ENCODE data around the gene SS18L1.
A peak's percentile ranks its signal among the peaks of the same experiment; 100 is the strongest.

SS18L1 gene

DNA sequence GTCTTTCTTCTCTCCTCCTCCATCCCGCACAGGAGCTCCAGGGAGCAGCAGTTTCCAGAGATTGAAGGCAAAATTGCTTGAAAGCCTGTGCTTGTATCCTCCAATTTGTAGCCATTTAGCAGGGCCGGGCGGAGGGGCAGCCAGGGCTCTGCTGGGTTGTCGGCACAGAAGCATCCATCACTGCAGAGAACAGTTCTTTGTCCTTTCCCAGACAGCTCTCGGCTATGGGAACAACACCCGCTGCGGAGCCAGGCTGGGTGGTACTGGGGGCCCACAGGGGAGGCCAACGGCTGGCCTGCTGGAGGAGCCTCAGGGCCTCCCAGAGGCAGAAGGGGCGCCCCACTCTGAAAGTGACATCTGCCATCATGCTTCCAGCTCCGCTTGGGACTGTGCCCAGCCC, 68.7 kb downstream of the SS18L1 start:
- no peak for DNase-seq (ENCODE audit: low spot score)

DNA sequence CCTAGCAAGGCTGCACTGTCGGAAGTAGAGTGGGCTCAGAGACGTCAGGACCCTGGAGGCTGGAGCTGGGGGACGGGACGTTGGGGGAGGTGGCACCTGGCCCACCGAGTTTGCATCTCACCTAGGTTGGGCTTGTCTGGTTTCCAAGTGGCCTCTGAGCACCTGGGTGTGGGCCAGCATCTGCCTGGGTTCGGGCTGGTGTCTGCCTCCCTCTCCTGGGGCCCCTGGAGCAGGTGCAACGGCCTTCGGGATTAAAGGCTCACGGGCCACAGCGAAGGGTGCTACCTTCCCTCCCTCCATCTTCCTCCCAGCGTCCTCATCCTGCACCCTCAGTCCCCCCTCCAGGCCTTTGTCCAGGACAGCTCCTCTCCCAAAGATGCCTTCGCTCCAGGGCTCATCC, 70.5 kb downstream of the SS18L1 start:
- DNase-seq (ENCODE audit: low spot score), result no peak

GRCh38 chr20:62215020-62215990, 71.7 kb downstream of the SS18L1 start:
- no peak for DNase-seq (ENCODE audit: low spot score)

DNA sequence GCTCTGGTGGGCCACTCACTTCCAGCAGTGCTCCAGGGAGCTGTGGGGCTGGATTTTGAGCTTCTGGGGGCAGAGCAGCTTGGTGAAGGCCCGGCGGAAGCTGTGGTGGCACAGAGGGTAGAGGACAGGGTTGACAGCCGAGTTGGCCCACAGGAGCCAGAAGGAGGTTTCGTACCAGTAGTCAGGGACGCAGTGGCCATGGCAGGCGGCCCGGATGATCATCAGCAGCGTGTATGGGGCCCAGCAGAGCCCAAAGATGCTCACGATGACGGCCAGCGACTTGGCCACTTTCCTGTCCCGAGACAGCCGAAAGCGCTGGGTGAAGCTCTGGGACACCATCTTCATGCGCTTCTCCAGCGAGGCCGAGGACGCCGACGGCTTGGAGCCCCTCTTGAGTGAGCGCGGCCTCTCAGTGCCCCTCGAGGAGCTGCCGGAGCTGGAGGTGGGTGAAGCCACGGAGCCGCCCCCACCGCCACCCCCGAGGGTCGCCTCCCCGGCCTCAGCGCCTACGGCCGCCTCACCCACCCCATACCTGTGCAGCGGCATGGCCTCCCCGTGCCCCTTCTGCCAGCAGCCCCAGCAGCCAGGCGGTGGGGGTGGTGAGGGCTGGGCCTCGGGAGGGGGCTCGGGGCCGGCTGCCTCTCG, 72.5 kb downstream of the SS18L1 start:
- DNase-seq (ENCODE audit: low spot score), result no peak

GRCh38 chr20:62216636-62217566, 73.3 kb downstream of the SS18L1 start:
- no peak for DNase-seq (ENCODE audit: low spot score)

GRCh38 chr20:62217913-62218773, 74.6 kb downstream of the SS18L1 start:
- DNase-seq (ENCODE audit: low spot score), result no peak

DNA sequence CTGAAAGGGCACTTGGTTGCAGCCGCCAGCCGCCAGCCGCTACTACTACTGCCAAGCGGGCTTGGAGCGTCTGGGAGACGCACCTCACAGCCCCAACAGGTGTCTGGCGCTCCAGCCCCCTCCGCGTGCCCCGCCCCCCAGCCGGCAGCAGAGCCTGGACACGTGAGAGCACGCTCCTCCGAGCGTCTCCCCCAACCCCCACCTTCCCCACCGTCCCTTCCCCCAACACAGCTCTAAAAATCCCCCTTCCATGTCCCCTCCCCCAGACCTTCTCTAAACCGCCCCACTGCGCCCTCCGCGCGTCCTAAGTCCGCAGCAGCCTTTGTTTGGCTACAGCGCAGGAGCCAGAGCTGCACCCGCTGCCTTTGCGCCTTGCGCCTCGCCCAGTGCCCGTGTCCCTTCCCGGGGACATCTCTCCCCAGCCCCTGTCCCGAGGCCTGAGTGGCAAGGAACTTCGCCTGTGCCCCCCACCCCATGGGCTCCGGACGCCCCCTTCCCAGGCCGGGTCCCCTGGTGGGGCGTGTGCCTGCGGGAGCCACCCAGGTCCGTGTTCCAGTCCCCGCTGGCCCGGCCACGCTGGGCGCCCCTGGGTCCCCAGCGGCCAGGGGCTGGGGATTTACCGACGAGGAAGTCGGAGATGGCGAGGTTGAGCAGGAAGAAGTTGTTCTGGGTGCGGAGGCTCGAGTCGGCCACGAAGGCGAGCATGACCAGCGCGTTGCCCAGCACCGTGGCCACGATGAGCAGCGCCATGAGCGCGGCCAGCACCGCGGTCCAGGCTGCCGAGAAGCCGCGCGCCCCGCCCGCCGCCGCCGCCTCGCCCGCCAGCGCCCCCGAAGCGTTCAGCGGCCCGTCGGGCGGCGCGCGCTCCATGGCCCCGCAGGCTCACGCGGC, 75.8 kb downstream of the SS18L1 start:
- peak; percentile 27 for DNase-seq (ENCODE audit: low spot score)

GRCh38 chr20:62219992-62220665, 76.6 kb downstream of the SS18L1 start, which contains the start of gene HRH3:
Gene HRH3 (minus strand): TSS chr20:62220278. CDS start chr20:62219970, 308 bp downstream.
- DNase-seq (ENCODE audit: low spot score), result peak; percentile 90

- no peak for DNase-seq (ENCODE audit: low spot score)
Measured at GRCh38 chr20:62220666-62221568, 77.3 kb downstream of the SS18L1 start.

- DNase-seq (ENCODE audit: low spot score), result no peak
Measured at GRCh38 chr20:62222266-62222850, 78.8 kb downstream of the SS18L1 start.

- no peak for DNase-seq (ENCODE audit: low spot score)
Measured at GRCh38 chr20:62222972-62223371, 79.4 kb downstream of the SS18L1 start.

GRCh38 chr20:62223571-62223970, 80.0 kb downstream of the SS18L1 start:
- no peak for DNase-seq (ENCODE audit: low spot score)

DNA sequence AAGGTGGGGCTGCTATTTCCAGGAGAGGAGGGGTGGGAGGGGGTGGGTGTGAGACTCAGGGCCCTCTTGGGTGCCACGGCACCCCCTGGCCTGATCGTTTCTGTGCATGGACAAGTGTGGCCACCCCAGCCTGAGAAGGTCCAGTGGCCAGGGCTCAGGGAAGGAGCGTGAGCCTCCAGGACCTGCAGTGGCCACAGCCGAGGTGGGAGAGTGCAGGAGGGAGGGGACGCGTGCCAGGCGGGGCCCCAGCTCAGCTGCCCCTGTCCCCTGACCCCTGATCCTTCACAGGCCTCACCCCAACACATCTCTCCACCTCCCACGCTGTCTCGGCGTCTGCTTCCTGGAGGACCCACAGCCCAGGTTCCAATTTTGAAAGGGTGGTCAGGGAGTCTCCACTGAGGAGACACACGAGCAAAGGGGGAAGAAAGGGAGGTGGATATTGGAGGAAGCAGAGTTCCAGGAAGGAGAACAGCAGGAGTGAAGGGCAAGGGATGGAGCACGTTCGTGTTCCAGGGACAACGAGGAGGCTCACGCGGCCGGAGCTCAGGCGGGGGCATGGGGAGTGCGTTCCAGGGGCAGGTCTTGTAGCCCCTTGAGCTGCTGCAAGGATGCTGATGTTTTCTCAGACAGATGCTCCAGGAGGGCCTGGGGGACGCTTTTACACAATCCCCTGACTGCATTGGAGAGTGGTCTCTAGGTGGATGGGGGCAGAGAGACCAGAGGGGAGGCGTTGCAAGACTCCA, 80.7 kb downstream of the SS18L1 start:
- DNase-seq (ENCODE audit: low spot score), result no peak

DNA sequence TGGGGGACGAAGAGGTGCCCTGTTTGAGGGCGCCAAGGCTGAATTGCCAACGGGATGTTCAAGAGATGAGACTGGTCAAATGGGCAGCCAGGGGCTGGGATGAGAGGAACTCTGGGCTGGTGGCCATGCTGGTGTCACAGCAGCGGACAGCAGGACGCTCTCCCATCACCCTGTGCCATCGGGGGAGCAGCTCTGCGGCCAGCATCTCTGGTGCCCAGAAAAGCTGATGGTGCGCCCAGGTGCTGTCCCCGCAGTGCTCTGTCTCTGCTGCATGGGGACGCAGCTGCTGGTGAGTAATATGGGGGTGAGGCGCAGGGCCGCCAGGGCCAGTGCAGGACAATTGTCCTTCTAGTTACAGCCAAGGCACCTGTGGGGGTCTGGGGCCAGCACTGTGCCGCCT, 81.5 kb downstream of the SS18L1 start:
- DNase-seq (ENCODE audit: low spot score), result no peak

- DNase-seq (ENCODE audit: low spot score), result no peak
Measured at GRCh38 chr20:62225820-62226635, 82.5 kb downstream of the SS18L1 start.
